Upper lobe of left lung (tissue), 4 donors: ENCODE measurements around the gene PPP1R13B.

ENCODE experiments used
- CTCF ChIP-seq, 6 experiments: fragments of 450-650 bp in 4 of 6; fragments of 200-600 bp in 2 of 6; sonication (generic) in 2 of 6; IDR thresholded peaks; one replicate each; pipeline ENCODE4 v1.5.1; 2016 to 2019; ENCODE audit warnings: antibody characterized with exemption in 6 of 6
- POLR2A ChIP-seq, 4 donors: fragments of 450-650 bp; IDR thresholded peaks; one replicate each; pipeline ENCODE4 v1.5.1; 2016 to 2017; ENCODE audit warnings: antibody characterized with exemption in 4 of 4, mild to moderate bottlenecking in 2 of 4

- TF ChIP-seq CTCF (IDR thresholded peaks at IDR 0.05) (no peak), POLR2A (IDR thresholded peaks at IDR 0.05) (no peak)
These were observed 46.8 kb upstream of the PPP1R13B start for GRCh38 chr14:103894034-103894722.
